Parathyroid adenoma (tissue), 2 donors: ENCODE results near the gene CPM.

Experiments used
- H2AFZ ChIP-seq: fragments of 300-600 bp; sonication (generic); one replicate; pipeline ENCODE4 v1.7.0; 2017; ENCODE audit warnings: antibody characterized with exemption, mild to moderate bottlenecking
- H3K27ac ChIP-seq: fragments of 300-600 bp; sonication (generic); one replicate; pipeline ENCODE4 v1.7.0; 2017
- H3K27me3 ChIP-seq: fragments of 300-600 bp; sonication (generic); one replicate; pipeline ENCODE4 v1.7.0; 2017; ENCODE audit warnings: low read length; ENCODE audit not compliant: control insufficient read depth, insufficient read depth
- H3K36me3 ChIP-seq: fragments of 300-600 bp; sonication (generic); one replicate; pipeline ENCODE4 v1.7.0; 2017; ENCODE audit warnings: low read length; ENCODE audit not compliant: control insufficient read depth, insufficient read depth
- H3K4me1 ChIP-seq: fragments of 300-600 bp; sonication (generic); one replicate; pipeline ENCODE4 v1.7.0; 2017; ENCODE audit warnings: control low read depth
- H3K4me2 ChIP-seq: fragments of 300-600 bp; sonication (generic); one replicate; pipeline ENCODE4 v1.7.0; 2017; ENCODE audit warnings: low read length
- H3K4me3 ChIP-seq: fragments of 300-600 bp; sonication (generic); one replicate; pipeline ENCODE4 v1.7.0; 2017; ENCODE audit warnings: low read depth, low read length
- H3K79me2 ChIP-seq: fragments of 300-600 bp; sonication (generic); one replicate; pipeline ENCODE4 v1.7.0; 2017; ENCODE audit warnings: control low read depth
- H3K9ac ChIP-seq: fragments of 300-600 bp; sonication (generic); one replicate; pipeline ENCODE4 v1.7.0; 2017; ENCODE audit warnings: mild to moderate bottlenecking
- H3K9me3 ChIP-seq: fragments of 300-600 bp; sonication (generic); one replicate; pipeline ENCODE4 v1.7.0; 2017; ENCODE audit warnings: low read length; ENCODE audit not compliant: control insufficient read depth
- TF ChIP-seq, protein P1 (sequence below): fragments of 300-600 bp; sonication (generic); IDR thresholded peaks from one replicate; pipeline ENCODE4 v1.7.0; 2017; ENCODE audit warnings: antibody characterized with exemption, mild to moderate bottlenecking
- donor health status: primary hyperparathyroidism.

Gene CPM

DNA sequence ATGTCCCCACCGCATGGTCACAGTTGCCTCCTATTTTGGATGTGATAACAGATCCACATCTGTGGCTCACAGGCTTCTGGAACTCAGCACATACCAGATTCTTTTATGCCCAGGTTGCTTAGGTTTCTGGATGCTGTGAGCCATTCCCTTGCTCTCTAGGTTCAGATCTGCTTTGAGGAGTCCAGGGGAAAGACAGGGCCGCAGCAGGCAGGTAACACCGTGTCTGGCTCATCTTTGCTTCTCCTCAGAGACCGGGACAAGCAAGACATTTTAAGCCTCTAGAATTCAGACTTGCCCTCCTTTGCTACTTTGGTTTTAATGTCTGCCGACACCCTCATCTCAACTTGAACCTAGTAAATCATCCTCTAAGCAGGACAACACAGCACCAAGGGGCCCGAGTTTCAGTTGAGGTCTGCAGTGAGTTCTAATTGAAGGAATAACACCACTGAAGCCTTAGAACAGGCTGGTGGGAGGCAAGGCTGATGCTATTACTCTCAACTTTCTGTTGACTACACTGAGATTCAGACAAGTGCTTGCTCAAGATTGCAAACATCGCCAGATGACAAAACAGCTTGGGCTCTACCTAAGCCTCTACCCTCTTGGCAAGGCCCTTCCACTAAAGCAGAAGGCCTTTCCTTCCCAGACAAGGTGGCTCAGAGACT lies 69.7 kb downstream of the CPM start:
- Histone ChIP-seq H3K36me3 (no peaks in the 10 kb centered on the region), H3K79me2 (no peaks in the 10 kb centered on the region), H3K9me3 (no peaks in the 10 kb centered on the region), H3K27ac (no peak overlapping the region), H3K27me3 (no peaks in the 10 kb centered on the region), H2AFZ (no peak overlapping the region), H3K9ac (no peak overlapping the region), H3K4me3 (no peak overlapping the region), H3K4me2 (no peak overlapping the region), H3K4me1 (no peaks in the 10 kb centered on the region)
- TF ChIP-seq, protein P1, sequence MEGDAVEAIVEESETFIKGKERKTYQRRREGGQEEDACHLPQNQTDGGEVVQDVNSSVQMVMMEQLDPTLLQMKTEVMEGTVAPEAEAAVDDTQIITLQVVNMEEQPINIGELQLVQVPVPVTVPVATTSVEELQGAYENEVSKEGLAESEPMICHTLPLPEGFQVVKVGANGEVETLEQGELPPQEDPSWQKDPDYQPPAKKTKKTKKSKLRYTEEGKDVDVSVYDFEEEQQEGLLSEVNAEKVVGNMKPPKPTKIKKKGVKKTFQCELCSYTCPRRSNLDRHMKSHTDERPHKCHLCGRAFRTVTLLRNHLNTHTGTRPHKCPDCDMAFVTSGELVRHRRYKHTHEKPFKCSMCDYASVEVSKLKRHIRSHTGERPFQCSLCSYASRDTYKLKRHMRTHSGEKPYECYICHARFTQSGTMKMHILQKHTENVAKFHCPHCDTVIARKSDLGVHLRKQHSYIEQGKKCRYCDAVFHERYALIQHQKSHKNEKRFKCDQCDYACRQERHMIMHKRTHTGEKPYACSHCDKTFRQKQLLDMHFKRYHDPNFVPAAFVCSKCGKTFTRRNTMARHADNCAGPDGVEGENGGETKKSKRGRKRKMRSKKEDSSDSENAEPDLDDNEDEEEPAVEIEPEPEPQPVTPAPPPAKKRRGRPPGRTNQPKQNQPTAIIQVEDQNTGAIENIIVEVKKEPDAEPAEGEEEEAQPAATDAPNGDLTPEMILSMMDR: no peak

DNA sequence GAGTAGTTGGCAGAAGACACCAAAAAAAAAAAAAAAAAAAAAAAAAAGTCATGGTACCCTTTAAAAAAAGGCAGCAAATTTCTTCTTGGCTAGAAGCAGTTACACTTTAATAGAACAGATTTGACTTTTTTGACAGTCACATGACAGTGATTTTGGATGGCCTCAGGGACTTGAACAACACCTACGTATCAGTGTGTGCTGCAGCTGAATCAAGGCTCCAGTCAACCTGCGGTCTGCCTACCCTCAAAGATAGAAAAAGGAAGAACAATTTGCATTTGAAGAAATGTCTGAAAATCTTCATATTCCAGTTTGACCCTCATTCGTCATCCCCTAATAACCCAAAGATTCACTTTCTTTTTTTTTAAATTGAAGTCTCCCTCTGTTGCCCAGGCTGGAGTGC lies 71.1 kb downstream of the CPM start:
- Histone ChIP-seq H3K4me2 (no peak overlapping the region), H3K36me3 (no peaks in the 10 kb centered on the region), H3K4me3 (no peak overlapping the region), H3K27me3 (no peaks in the 10 kb centered on the region), H3K79me2 (no peaks in the 10 kb centered on the region), H2AFZ (no peak overlapping the region), H3K9me3 (no peaks in the 10 kb centered on the region), H3K27ac (no peak overlapping the region), H3K9ac (no peak overlapping the region), H3K4me1 (no peaks in the 10 kb centered on the region)
- TF ChIP-seq, protein P1: no peak

DNA sequence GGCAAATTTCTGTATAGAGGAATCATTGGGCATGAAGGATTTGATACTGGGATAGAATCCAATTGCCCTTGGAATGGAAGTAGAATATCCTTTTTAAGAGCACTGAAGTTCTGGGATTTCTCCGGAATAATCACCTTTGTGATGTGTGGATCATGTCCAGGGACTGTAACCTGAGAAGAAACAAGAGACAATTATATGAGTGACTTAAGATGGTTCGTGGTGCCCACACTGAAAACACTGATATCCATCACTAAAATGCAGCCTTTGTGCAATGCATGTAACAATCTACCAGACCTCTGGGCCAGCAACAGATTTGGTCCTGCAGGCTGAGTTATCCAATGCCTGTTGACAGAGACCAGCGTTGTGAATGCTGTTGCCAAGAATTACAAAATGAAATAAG lies 76.5 kb downstream of the CPM start:
- no peaks in the 10 kb centered on the region for H3K4me1 ChIP-seq
- H3K9ac ChIP-seq: no peak overlapping the region
- H3K27me3 ChIP-seq: peaks cover 7% of the 10 kb centered on the region
- no peaks in the 10 kb centered on the region for H3K79me2 ChIP-seq
- H2AFZ ChIP-seq: no peak overlapping the region
- no peaks in the 10 kb centered on the region for H3K9me3 ChIP-seq
- no peak overlapping the region for H3K4me2 ChIP-seq
- H3K36me3 ChIP-seq: no peaks in the 10 kb centered on the region
- H3K4me3 ChIP-seq: no peak overlapping the region
- TF ChIP-seq, protein P1: no peak
- no peak overlapping the region for H3K27ac ChIP-seq

DNA sequence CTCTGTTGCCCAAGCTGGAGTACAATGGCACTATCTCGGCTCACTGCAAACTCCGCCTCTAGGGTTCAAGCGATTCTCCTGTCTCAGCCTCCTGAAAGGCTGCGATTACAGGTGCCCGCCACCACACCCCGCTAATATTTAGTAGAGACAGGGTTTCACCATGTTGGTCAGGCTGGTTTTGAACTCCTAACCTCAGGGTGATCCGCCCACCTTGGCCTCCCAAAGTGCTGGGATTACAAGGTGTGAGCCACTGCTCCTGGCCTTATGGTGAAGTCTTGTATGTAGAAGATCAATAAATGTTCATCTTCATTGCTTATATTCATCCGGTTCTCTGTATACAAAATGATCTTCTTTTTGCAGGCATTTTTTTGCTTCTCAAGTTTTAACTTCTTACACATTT lies 77.2 kb downstream of the CPM start:
- TF ChIP-seq, protein P1: no peak
- no peak overlapping the region for H3K4me3 ChIP-seq

DNA sequence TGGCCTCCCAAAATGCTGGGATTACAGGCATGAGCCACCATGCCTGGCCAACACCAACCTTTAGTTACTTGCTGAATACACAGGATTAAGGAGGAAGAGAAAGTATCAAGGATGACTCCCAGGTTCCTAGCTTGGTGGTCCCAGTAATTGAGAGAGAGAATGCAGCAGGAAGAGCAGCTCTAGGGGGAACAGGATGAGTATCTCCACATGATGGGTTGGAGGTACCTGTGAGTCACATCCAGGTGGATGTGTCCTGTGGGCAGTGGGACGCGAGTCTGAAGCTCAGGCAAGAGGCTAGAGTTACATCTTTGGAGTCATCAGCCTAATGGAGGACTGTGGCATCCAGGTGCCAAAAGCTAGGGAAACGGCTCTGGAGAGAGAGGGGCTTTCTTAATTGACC lies 77.9 kb downstream of the CPM start:
- Histone ChIP-seq H3K79me2 (no peaks in the 10 kb centered on the region), H2AFZ (no peak overlapping the region), H3K27ac (no peak overlapping the region), H3K4me1 (no peaks in the 10 kb centered on the region), H3K27me3 (peaks cover 7% of the 10 kb centered on the region), H3K9me3 (no peaks in the 10 kb centered on the region), H3K4me3 (no peak overlapping the region), H3K9ac (no peak overlapping the region), H3K36me3 (no peaks in the 10 kb centered on the region), H3K4me2 (no peak overlapping the region)
- TF ChIP-seq, protein P1: no peak

More for the DNA sequence above, 77.2 kb downstream of the CPM start:
- H3K27ac ChIP-seq: no peak overlapping the region
- H3K4me1 ChIP-seq: no peaks in the 10 kb centered on the region
- no peaks in the 10 kb centered on the region for H3K9me3 ChIP-seq
- peaks cover 7% of the 10 kb centered on the region for H3K27me3 ChIP-seq
- no peak overlapping the region for H3K9ac ChIP-seq
- no peak overlapping the region for H3K4me2 ChIP-seq
- H3K36me3 ChIP-seq: no peaks in the 10 kb centered on the region
- H3K79me2 ChIP-seq: no peaks in the 10 kb centered on the region
- no peak overlapping the region for H2AFZ ChIP-seq
